ENCODE results near the gene ADAMTSL2. TPM values are rescaled to one million over a fixed set of nuclear protein-coding genes. Genes with fewer than 3 reads are reported as not detected.

ADAMTSL2 gene
- polyA plus RNA-seq, 1 donor, result 4.7 TPM

GRCh38 chr9:133575186-133576030 lies 40.9 kb downstream of the ADAMTSL2 start:
- no peak for DNase-seq (ENCODE audit: low read depth)

GRCh38 chr9:133576031-133576874 lies 41.7 kb downstream of the ADAMTSL2 start:
- no peak for DNase-seq (ENCODE audit: low read depth)

- no peak for DNase-seq (ENCODE audit: low read depth)
Measured at GRCh38 chr9:133576875-133577736, 42.6 kb downstream of the ADAMTSL2 start.

DNA sequence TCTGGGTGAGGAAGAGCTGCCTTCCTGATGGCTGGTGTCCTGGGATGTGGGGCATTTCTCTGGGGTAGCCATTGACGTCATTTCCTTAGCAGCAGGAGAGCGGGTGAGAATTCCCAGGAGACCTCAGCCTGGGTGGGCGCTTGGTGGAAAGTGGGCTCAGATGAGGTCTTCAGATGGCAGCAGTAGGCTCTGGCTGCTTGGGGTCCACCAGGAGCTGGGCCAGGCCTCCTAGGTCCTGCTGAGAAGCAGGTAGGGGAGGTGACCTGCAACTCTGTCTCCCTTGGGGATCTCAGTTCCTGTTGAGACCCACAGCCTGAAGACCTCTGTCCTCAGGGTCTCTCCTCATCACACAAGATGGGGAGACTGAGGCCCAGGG lies 43.2 kb downstream of the ADAMTSL2 start:
- DNase-seq (ENCODE audit: low read depth), result no peak

- DNase-seq (ENCODE audit: low read depth), result no peak
Measured at GRCh38 chr9:133578524-133579441, 44.3 kb downstream of the ADAMTSL2 start.

DNA sequence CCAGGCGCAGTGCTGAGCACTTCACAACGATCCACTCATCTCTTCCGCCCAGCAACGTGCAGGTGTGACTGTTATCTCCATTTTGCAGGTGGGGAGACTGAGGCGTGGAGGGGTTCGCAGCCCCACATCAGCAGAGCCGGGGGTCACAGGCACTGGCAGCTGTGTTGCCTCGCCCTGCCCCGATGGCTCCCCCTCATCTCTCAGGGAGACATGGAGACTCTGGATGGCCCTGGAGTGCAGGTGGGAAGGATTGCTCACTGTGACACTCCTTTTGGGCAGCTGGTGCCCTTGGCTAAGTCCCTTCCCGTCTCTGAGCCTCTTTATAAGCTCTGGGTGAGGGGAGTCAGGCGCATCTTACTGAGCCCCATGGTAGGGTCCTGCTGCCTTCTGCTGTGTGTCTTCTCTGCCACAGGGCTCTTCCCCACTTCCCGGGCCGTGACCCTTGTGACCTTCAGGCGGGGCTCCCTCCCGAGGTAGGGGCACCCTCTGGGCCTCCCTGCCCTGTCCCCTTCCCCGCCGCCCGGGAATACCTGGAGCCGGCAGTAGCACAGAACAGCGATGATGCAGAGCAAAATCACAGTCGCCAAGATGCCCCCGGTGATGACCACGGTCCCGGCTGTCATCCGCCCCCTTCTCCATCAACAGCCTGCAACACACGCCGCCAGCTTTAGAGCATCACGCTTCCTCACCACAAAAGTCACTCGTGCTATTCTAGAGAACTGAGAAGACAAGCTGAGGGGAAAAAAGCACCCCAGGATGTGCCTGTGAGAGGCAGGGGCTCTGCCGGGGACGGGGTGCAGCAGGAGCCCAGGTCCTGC lies 45.3 kb downstream of the ADAMTSL2 start:
- no peak for DNase-seq (ENCODE audit: low read depth)

DNA sequence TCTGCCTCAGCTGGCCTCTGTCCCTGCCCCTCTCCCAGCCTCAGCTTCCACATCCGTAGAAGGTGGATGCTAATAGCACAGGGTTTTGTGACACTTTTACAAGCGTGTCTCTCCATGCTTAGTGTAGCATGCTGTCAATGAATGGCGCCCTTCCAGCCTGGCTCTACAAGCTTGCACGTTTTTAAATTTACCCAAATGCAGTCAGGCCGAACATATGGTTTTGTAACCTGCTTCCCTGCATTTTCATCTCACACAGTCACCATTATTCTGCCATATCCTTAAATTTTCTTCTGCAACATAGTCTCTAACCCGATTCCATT lies 45.9 kb downstream of the ADAMTSL2 start:
- no peak for DNase-seq (ENCODE audit: low read depth)

- no peak for DNase-seq (ENCODE audit: low read depth)
Measured at GRCh38 chr9:133581011-133581410, 46.5 kb downstream of the ADAMTSL2 start.

GRCh38 chr9:133581513-133582343 lies 47.2 kb downstream of the ADAMTSL2 start:
- DNase-seq (ENCODE audit: low read depth), result no peak

DNA sequence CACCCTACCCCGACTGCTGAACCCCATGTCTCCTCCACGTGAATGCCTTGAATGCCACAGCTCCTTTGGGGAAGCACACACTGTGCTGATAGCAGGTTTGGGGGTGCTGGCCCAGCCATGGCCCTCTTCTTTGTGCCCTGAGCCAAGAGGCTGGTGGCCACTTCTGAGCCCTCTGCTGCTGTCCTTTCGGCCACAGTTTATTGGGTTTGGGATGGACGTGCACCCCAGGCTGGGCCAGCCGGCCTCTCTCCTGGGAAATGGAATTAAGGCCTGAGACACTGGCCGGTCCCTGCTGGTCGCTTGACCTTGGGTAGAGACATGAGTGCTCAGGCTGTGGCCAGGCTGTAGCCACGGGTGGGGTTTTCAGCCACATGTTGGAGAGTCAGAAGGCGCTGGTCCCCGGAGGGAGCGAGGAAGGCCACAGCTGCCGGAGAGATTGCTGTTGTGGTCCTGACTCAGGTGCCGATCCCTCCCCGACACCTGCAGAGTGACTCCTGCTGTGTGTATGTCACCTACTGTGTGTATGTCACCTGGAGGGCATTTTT lies 48.1 kb downstream of the ADAMTSL2 start:
- no peak for DNase-seq (ENCODE audit: low read depth)

DNA sequence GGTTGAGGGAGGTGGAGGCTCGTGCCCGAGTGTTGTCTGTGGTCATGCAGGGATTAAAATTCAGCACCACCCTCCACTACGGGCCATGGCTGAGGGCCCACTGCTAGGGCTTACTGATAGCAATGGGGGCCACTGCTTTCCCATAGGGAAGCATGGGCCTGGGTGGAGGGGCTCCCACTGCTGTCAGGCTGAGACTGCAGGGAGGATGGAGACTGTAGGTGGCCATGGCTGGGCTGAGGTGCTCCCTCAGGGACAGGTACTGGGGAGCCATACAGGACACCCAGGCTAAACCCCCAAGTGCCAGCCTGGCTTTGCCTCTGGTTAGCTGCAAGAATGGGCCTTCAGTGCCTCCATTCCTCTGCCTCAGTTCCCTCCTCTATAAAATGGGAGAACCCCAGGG lies 48.6 kb downstream of the ADAMTSL2 start:
- no peak for DNase-seq (ENCODE audit: low read depth)

DNA sequence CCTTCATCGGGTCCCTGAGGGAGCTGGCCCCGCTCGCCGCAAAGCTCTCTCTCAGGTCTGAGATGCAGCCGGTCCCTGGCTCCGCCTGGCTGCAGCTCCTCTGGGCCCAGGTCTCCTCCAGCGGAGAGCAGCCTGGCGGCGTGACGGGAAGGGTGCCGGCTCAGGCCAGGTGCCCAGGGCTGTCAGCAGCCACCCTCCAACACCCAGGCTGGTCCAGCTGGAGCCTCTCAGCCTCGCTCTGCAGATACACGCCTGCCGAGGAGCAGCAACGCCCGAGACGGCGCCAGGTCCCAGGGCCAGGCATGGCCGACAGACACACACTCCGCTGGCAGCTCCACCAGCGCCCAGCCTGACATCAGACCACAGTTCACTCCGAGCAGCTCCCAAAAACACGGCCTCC lies 49.1 kb downstream of the ADAMTSL2 start:
- DNase-seq (ENCODE audit: low read depth), result no peak

- DNase-seq (ENCODE audit: low read depth), result no peak
Measured at GRCh38 chr9:133584167-133584558, 49.7 kb downstream of the ADAMTSL2 start.

- DNase-seq (ENCODE audit: low read depth), result no peak
Measured at GRCh38 chr9:133584559-133585476, 50.3 kb downstream of the ADAMTSL2 start.

GRCh38 chr9:133585481-133586351 lies 51.2 kb downstream of the ADAMTSL2 start:
- no peak for DNase-seq (ENCODE audit: low read depth)

- DNase-seq (ENCODE audit: low read depth), result no peak
Measured at GRCh38 chr9:133587051-133587450, 52.5 kb downstream of the ADAMTSL2 start.

- DNase-seq (ENCODE audit: low read depth), result no peak
Measured at GRCh38 chr9:133587466-133587865, 53.0 kb downstream of the ADAMTSL2 start.
